ENCODE measurements around the gene CRLF3. TPM values are rescaled to one million over a fixed set of nuclear protein-coding genes. Genes with fewer than 3 reads are reported as not detected.
A peak's percentile ranks its signal among the peaks of the same experiment; 100 is the strongest.
"Not testable (repeated sequence)": the region's sequence is repeated elsewhere in the genome, so short reads cannot be mapped to it uniquely, and the experiment has no call there.

Gene CRLF3, protein sequence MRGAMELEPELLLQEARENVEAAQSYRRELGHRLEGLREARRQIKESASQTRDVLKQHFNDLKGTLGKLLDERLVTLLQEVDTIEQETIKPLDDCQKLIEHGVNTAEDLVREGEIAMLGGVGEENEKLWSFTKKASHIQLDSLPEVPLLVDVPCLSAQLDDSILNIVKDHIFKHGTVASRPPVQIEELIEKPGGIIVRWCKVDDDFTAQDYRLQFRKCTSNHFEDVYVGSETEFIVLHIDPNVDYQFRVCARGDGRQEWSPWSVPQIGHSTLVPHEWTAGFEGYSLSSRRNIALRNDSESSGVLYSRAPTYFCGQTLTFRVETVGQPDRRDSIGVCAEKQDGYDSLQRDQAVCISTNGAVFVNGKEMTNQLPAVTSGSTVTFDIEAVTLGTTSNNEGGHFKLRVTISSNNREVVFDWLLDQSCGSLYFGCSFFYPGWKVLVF
- 15.4 and 17.0 TPM in 2 replicates for total RNA-seq (2014; rRNA removed; shearing (Covaris generic))
- 10.3 and 12.5 TPM in 2 replicates for polyA plus RNA-seq (2015; cell fraction: cytosol; rRNA removed)
- polyA plus RNA-seq (2015; cell fraction: nucleus; rRNA removed), result 4.7 and 7.5 TPM in 2 replicates

DNA sequence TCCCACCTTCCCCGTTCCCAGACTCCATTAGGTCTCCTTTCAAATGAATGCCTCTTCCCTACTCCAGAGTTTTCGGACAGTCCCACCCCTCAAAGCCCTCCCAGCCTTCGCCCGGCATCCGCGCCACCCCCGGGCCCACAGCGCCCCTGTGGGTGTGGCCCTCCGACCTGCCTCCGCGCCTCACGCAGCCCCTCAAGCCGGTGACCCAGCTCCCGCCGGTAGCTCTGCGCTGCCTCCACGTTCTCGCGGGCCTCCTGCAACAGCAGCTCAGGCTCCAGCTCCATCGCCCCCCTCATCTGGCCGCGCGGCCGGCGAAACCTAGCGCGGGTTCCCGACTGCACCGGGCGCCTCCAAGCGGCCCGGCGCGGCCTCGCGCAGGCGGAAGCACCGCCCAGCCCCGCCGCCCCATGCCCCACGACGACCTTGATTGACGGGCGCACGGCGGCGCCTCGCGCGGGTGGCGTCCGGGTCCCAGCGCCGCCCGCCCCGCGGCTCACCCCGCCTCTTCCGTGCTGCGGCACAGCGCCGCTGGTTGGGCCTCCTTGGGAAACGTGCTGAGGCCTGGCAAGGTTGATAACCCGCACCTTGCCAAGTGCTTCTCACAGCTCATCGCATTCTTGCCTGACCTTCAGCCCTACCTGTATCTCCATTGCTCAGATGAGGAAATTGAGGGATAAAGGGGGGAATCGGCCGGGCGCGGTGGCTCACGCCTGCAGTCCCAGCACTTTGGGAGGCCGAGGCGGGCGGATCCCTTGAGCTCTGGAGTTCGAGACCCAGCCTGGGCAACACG is at the start of gene CRLF3:
Gene CRLF3 (minus strand): TSS at position 337 of the 790 bp plus-strand sequence. CDS start 41 bp downstream, at position 296.
- peak; percentile 88 for DNase-seq (ENCODE audit: low read depth, low spot score)
- in situ Hi-C loops (cut with HindIII; ENCODE audit: low pct_unique_long_range_greater_than_20kb, low sequenced_read_pairs), result no loop called here

DNA sequence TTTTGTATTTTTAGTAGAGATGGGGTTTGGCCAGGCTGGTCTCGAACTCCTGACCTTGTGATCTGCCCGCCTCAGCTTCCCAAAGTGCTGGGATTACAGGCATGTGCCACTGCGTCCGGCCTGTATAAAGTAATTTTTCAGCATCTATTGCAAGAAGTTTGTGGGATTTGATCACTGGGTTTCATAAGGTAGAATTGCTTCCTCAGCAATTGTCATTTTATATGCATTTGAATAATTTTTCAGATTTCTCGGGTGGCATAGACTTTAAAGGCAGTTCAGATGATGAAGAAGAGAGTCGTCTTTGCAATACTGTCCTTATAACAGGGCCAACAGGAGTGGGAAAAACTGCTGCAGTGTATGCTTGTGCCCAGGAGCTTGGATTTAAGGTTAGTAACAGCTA is 44.5 kb upstream of the CRLF3 start:
- no peak for DNase-seq (ENCODE audit: low read depth, low spot score)
- in situ Hi-C loops (cut with HindIII; ENCODE audit: low pct_unique_long_range_greater_than_20kb, low sequenced_read_pairs), result no loop called here

DNA sequence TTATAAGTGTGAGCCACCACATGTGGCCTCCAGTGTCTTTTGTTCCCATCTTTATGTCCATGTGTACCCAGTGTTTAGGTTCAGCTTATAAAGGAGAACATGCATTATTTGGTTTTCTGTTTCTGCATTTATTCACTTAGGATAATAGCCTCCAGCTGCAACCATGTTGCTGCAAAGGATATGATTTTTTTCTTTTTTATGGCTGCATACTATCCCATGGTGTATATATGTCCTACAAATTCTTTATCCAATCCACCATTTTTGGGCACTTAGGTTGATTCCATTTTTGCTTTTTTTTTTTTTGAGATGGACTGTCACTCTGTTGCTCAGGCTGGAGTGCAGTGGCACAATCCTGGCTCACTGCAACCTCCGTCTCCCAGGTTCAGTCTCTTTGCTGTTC is 40.1 kb upstream of the CRLF3 start:
- in situ Hi-C loops (cut with HindIII; ENCODE audit: low pct_unique_long_range_greater_than_20kb, low sequenced_read_pairs), result no loop called here
- no peak for DNase-seq (ENCODE audit: low read depth, low spot score)

DNA sequence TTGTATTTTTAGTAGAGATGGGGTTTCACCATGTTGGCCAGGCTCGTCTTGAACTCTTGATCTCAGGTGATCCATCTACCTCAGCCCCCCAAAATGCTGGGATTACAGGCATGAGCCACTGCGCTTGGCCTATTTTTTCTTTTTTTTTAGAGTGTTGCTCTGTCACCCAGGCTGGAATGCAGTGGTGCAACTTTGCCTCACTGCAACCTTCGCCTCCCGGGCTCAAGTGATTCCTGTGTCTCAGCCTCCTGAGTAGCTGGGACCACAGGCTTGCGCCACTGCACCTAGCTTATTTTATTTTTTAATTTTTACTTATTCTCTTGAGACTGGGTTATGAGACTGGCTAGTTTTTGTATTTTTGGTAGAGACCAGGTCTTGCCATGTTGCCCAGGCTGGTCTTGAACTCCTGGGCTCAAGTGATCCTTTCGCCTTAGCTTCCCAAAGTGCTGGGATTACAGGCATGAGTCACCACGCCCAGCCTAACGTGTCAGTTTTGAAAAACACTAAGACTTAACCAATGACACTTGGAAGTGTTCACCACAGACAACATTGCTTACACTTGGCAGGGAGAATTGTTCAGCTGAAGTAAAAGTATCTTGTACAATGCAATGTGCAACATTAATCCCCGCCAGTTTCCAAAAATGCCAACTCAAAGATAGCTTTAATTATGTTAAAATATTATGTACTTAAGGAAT is 34.2 kb upstream of the CRLF3 start:
- DNase-seq (ENCODE audit: low read depth, low spot score), result no peak
- in situ Hi-C loops (cut with HindIII; ENCODE audit: low pct_unique_long_range_greater_than_20kb, low sequenced_read_pairs), result no loop called here

DNA sequence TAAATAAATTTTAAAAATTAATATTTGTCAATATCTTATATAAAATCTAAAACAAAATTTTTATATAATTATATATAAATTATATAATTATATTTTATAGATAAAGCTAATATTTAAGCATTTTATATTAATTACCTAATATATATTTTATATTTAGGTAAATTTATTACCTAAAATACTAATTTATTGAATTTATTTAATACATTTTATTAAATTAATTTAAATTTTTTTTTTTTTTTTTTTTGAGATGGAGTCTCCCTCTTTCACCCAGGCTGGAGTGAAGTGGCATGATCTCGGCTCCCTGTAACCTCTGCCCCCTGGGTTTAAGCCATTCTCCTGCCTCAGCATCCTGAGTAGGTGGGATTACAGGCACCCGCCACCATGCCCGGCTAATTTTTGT is 29.7 kb upstream of the CRLF3 start:
- in situ Hi-C loops (cut with HindIII; ENCODE audit: low pct_unique_long_range_greater_than_20kb, low sequenced_read_pairs), result no loop called here
- no peak for DNase-seq (ENCODE audit: low read depth, low spot score)

DNA sequence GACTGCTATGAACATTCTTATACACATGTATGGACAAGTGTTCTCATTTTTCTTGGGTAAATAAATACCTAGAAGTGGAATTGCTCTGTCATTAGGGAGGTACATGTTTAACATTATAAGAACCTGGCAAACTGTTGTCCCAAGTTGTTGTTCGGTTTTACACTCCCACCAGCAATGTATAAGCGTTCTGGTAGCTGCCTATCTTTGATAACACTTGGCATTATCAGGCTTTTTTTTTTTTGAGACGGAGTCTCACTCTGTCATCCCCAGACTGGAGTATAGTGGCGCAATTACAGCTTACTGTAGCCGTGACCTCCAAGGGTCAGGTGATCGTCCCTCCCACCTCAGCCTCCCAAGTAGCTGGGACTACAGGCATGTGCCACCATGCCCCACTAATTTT is 23.5 kb upstream of the CRLF3 start:
- in situ Hi-C loops (cut with HindIII; ENCODE audit: low pct_unique_long_range_greater_than_20kb, low sequenced_read_pairs), result no loop called here
- no peak for DNase-seq (ENCODE audit: low read depth, low spot score)

DNA sequence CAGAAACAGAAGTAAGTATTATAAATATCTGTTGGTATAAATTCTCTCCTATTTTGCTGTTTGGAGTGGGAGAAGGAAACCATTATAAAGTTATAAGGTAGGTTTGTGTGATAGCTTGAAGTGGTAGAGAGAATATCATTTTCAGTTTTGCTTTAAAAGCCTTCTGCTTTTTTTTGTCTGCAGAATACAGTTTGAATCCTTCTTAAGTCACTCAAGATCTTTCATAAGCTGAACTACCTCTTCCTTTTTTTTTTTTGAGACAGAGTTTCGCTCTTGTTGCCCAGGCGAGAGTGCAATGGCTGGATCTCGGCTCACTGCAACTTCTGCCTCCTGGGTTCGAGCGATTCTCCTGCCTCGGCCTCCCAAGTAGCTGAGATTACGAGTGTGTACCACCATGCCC is 16.3 kb upstream of the CRLF3 start:
- no peak for DNase-seq (ENCODE audit: low read depth, low spot score)
- in situ Hi-C loops (cut with HindIII; ENCODE audit: low pct_unique_long_range_greater_than_20kb, low sequenced_read_pairs), result no loop called here

DNA sequence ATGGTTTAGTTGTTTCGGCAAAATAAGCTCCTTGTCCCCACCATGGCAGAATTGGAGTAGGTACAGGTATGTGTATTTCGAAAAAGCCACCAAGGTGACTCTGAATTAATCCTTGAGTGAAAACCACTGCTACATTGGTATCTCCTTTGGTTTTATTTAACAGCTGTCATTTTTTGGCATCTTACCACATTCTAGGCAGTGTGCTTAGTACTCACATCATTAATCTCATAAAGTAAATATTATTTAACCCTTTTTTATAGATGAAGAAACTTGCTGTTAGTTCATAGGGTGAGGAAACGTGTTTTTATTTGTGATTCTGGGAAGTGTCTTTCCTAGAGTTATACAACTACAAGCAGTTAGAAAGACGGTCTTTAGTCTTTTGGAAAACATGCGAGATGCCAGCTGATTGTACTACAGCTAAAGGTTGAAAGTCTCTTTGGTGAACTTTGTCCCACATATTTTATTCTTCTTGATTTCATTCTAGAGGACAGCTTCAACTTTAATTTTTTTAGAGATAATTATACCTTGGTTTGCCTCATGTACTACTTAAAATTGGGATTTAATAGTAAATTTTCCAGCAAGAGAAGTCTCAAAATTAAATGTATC is 13.8 kb upstream of the CRLF3 start:
- in situ Hi-C loops (cut with HindIII; ENCODE audit: low pct_unique_long_range_greater_than_20kb, low sequenced_read_pairs), result no loop called here
- no peak for DNase-seq (ENCODE audit: low read depth, low spot score)

DNA sequence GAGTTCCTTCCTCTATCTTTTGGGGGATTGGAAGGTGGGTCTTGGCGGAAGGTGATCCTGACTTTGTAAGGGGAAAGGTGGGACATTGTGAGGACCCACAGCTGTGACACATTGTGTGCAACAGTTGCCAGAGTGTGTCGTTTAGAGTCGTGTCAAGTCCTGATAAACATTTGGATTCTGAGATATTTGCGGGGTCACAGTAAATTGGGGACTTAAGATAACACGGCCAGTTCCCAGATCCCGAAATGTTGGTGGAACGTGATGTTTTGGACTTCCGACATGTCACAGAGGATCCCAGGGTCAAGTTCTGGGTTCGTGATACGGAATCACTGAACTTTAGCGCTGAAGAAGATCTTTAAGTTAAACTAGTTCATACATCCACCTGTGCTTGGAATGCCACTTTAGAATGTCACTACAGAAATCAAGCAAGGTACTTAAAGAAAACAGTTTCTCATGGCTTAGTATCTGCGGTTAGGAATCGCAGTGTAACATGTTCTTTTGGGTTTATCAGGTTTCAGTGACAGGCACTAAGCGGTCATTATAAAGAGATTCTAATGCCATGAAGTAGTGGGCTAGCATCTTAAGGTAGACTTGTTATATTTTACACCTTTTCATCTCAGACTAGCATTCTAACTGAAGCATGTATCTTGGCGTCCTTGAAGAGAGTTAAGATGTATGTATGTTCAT is 8.1 kb upstream of the CRLF3 start:
- in situ Hi-C loops (cut with HindIII; ENCODE audit: low pct_unique_long_range_greater_than_20kb, low sequenced_read_pairs), result no loop called here
- DNase-seq (ENCODE audit: low read depth, low spot score), result no peak

DNA sequence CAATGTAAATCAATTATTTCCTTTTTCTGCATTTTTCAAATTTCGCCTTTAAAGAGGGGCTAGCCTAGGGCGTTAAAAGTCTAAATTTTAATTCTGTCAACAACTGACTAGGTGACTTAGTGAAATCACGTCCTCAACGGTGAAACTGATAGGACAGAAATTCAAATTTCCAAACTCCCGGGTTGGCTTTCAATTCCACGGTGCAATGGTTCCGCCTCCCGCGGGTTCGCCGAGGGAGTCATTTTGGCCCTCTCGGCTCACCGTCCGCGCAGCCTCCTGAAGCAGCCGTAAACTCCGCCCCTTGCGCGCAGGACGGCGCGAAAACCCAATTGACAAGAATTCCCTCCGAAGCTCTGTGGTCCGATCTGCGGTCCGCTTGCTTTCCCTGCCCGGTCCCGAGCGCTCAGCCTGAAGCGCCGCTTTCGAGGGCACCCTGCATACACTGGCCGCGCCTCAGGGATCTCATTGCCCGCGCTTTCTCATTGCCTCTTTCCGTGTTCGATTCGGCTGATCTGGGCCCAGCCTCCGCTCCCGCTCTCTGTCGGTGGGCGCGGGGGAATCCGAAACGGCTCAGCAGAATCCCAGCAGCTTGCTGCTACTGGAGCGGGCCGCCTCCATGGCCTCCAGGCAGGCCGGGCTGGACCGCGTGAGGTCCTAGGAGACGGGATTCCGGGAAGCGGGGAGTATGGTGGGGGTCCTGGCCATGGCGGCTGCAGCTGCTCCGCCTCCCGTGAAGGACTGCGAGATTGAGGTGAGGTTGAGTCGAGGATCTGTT is 7.4 kb upstream of the CRLF3 start, which contains the start of gene ATAD5:
Gene ATAD5 (plus strand): TSS at position 304 of the 775 bp plus-strand sequence. CDS start 382 bp downstream, at position 686.
- in situ Hi-C loops (cut with HindIII; ENCODE audit: low pct_unique_long_range_greater_than_20kb, low sequenced_read_pairs), result no loop called here
- peak; percentile 87 for DNase-seq (ENCODE audit: low read depth, low spot score)

DNA sequence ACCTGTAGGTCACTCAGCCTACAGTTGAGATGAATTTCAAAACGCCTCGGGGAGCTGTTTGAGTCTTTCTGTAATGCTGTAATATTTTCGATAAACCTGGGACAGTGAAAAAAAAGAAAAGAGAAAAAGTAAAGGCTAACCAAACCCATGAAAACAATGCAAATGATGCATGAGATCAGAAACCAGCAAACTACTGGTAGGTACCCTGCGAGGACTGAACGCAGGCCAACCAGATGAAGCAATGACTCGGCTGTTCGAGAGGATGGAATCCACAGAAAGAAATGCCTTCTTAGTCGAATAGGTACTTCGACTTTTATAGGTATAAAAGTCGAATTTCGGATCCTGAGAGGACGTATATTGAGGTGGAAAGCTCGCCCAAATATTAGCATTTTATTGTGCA is 6.8 kb upstream of the CRLF3 start:
- DNase-seq (ENCODE audit: low read depth, low spot score), result peak; percentile 17
- in situ Hi-C loops (cut with HindIII; ENCODE audit: low pct_unique_long_range_greater_than_20kb, low sequenced_read_pairs), result no loop called here

DNA sequence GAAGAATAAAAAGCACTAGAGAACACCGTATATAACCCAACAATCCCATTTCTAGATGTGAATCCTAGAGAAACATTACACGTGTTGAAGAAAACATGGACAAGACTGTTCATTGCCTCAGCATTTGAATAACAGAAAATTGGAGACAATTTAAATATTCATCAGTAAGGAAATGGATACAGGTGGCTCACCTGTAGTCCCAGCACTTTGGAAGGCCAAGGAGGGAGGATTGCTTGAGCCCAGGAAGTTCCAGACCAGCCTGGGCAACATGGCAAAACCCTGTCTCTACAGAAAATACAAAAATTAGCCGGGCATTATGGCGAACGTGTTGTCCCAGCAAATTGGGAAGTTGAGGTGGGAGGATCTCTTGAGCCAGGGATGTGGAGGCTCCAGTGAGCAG is 4.5 kb upstream of the CRLF3 start:
- no peak for DNase-seq (ENCODE audit: low read depth, low spot score)
- in situ Hi-C loops (cut with HindIII; ENCODE audit: low pct_unique_long_range_greater_than_20kb, low sequenced_read_pairs), result no loop called here

DNA sequence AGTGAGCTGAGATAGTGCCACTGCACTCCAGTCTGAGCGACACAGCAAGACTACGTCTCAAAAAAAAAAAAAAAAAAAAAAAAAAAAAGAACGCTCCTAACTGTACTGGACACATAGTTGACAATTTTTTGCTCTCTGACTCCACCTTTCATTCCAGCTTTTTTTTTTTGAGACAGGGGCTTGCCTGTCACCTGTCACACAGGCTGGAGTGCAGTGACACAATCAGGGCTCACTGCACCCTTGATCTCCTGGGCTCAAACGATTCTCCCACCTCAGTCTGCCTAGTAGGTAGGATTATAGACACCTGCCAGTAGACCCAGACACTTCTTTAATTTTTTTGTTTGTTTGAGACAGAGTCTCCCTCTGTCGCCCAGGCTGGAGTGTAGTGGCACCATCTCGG is 2.6 kb upstream of the CRLF3 start:
- no peak for DNase-seq (ENCODE audit: low read depth, low spot score)
- in situ Hi-C loops (cut with HindIII; ENCODE audit: low pct_unique_long_range_greater_than_20kb, low sequenced_read_pairs), result no loop called here

DNA sequence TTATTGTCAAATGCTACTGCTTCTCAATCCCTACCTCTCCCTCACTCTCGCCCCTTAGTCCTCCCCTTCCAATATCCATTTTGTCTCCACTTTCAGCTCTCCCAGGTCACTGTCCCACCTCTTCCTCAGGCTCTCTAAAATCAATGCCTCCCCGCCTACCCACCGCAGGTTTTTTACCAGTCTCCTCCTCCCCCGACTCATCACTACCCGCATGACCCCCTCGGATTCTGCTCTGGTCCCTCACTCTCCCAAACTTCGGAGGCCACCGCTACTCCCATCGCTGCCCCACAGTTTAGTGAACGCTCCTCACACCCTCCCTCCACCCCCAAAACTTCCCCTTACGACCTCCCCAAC is 513 bp downstream of the CRLF3 start:
- no peak for DNase-seq (ENCODE audit: low read depth, low spot score)

DNA sequence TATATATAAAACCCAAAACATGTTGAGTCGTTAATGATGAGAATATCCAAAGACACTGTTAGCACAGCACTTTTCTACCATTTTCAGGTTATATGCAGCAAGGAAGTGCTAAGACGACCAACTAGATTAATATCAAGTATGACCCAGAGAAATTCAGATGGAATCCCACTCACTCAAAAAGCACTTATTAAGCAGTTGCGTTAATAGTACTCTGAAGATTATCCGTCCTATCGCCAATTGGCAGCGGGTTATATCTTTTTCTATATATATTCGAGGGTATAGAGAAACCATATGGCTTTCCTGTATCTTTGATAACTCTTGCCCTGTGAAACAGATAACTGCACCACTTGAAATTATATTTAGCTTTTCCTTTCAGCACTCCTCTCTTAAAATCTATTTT is 1.1 kb downstream of the CRLF3 start:
- no peak for DNase-seq (ENCODE audit: low read depth, low spot score)
- in situ Hi-C loops (cut with HindIII; ENCODE audit: low pct_unique_long_range_greater_than_20kb, low sequenced_read_pairs), result no loop called here

More for the DNA sequence above, 513 bp downstream of the CRLF3 start:
- in situ Hi-C loops (cut with HindIII; ENCODE audit: low pct_unique_long_range_greater_than_20kb, low sequenced_read_pairs), result no loop called here

DNA sequence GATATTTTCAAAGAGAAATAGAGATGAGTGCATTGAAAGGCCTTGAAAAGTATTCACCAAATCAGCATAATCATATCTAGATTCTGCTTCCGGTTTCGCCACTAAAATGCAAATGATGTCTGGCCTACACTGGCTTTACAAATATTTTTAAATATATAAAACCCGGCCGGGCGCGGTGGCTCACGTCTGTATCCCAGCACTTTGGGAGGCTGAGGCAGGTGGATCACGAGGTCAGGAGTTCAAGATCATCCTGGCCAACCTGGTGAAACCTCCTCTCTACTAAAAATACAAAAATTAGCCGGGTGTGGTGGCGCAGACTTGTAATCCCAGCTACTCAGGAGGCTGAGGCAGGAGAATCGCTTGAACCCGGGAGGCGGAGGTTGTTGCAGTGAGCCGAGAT is 1.6 kb downstream of the CRLF3 start:
- in situ Hi-C loops (cut with HindIII; ENCODE audit: low pct_unique_long_range_greater_than_20kb, low sequenced_read_pairs); DNase-seq (ENCODE audit: low read depth, low spot score): not testable (repeated sequence)
